ENCODE measurements around the gene KHK. TPM values are rescaled to one million over a fixed set of nuclear protein-coding genes. Genes with fewer than 3 reads are reported as not detected.
"Not testable (repeated sequence)": the region's sequence is repeated elsewhere in the genome, so short reads cannot be mapped to it uniquely, and the experiment has no call there.

The KHK gene
- total and polyA plus RNA-seq, 2 experiments from 2014 or later: 0.51 TPM; not detected in 1

DNA sequence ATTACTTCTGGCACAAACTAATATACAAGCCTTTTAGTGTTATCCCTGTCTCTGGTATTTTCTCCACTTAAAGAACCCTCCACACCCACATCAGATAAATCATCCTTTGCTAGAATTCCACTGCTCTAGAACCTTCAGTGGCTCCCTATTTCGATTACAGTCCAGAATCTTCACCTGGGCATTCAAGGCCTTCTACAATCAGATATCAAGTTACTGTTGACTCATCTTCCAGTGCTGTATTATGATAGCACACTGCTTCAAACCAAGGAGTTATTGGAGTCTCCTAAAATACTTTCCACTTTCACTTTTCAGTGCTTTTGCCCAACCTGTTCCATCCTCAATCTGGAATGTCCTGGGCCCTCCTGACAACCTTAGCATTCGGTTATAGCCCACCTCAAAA is 28.9 kb downstream of the KHK start:
- WGBS, 2 experiments (ENCODE audit: low coverage in 1 of 2, low lambda C conversion rate in 2 of 2, missing lambda C conversion rate in 2 of 2): 56 to 62% methylated on average over 2 of the region's 2 CpGs
- Histone ChIP-seq H3K79me2 (ENCODE audit: insufficient read depth) (no peaks in the 10 kb centered on the region), H3K9me2 (ENCODE audit: insufficient read depth) (no peaks in the 10 kb centered on the region), H3K27ac (no peak overlapping the region), H4K20me1 (ENCODE audit: insufficient read depth) (no peaks in the 10 kb centered on the region), H3K27me3 (replicated peaks; ENCODE audit: insufficient read depth) (peaks cover 2% of the 10 kb centered on the region; the same call in 1 of the 2 replicates), H3K4me3 (no peak overlapping the region), H3K9ac (no peak overlapping the region), H3K36me3 (ENCODE audit: low read depth) (no peaks in the 10 kb centered on the region), H2AFZ (no peak overlapping the region), H3K4me2 (ENCODE audit: unreplicated experiment) (no peak overlapping the region), H3K4me1 (ENCODE audit: insufficient read depth) (no peaks in the 10 kb centered on the region), H3K9me3 (ENCODE audit: low read depth) (no peaks in the 10 kb centered on the region), H3F3A (ENCODE audit: insufficient read depth) (no peaks in the 10 kb centered on the region)
- no peak for DNase-seq
- TF ChIP-seq EZH2 (IDR thresholded peaks at IDR 0.05; ENCODE audit: insufficient read depth, poor library complexity, severe bottlenecking) (no peak), EZH2phosphoT487 (IDR thresholded peaks at IDR 0.05; ENCODE audit: insufficient read depth, low read depth) (no peak)
- in situ Hi-C loops (cut with MboI): no loop called here

DNA sequence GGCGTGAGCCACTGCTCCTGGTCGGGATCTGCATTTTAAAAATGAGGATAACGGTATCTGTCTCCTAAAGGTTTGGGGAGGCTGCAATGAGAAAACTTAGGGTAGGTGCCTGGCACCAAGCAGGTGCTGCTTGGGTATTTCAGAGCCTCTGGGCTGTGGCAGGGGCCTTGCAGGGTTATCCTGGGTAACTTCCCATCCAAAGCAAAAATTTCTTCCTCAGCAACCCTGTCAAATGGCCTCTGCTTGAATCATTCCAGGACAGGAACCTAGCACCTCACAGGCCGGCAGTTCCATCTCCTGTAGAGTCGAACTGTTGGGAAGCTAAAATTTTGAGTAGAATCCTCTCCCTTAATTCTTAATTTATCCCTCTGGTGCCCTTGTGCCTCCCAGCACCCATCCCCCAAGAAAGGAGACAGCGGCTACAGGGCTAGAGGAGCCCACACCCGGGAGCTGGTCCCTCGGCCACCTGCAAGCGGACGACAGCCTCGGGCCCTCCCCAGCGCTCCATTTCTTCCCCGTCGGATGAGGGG is 31.5 kb downstream of the KHK start:
- Histone ChIP-seq H3K9ac (peak overlapping the region; percentile 68), H3K4me3 (peak overlapping the region; percentile 70), H3F3A (ENCODE audit: insufficient read depth) (no peaks in the 10 kb centered on the region), H4K20me1 (ENCODE audit: insufficient read depth) (no peaks in the 10 kb centered on the region), H2AFZ (peak overlapping the region; percentile 74), H3K9me2 (ENCODE audit: insufficient read depth) (no peaks in the 10 kb centered on the region), H3K4me1 (ENCODE audit: insufficient read depth) (no peaks in the 10 kb centered on the region), H3K79me2 (ENCODE audit: insufficient read depth) (no peaks in the 10 kb centered on the region), H3K27ac (no peak overlapping the region), H3K4me2 (ENCODE audit: unreplicated experiment) (peak overlapping the region; percentile 74), H3K36me3 (ENCODE audit: low read depth) (no peaks in the 10 kb centered on the region), H3K9me3 (ENCODE audit: low read depth) (no peaks in the 10 kb centered on the region), H3K27me3 (replicated peaks; ENCODE audit: insufficient read depth) (peaks cover 17% of the 10 kb centered on the region)
- in situ Hi-C loops (cut with MboI): no loop called here
- TF ChIP-seq EZH2phosphoT487 (IDR thresholded peaks at IDR 0.05; ENCODE audit: insufficient read depth, low read depth): no peak
- no peak for TF ChIP-seq EZH2 (IDR thresholded peaks at IDR 0.05; ENCODE audit: insufficient read depth, poor library complexity, severe bottlenecking)
- WGBS, 2 experiments (ENCODE audit: low coverage in 1 of 2, low lambda C conversion rate in 2 of 2, missing lambda C conversion rate in 2 of 2): 27 to 28% methylated on average over 14 of the region's 14 CpGs
- DNase-seq: peak; percentile 23

DNA sequence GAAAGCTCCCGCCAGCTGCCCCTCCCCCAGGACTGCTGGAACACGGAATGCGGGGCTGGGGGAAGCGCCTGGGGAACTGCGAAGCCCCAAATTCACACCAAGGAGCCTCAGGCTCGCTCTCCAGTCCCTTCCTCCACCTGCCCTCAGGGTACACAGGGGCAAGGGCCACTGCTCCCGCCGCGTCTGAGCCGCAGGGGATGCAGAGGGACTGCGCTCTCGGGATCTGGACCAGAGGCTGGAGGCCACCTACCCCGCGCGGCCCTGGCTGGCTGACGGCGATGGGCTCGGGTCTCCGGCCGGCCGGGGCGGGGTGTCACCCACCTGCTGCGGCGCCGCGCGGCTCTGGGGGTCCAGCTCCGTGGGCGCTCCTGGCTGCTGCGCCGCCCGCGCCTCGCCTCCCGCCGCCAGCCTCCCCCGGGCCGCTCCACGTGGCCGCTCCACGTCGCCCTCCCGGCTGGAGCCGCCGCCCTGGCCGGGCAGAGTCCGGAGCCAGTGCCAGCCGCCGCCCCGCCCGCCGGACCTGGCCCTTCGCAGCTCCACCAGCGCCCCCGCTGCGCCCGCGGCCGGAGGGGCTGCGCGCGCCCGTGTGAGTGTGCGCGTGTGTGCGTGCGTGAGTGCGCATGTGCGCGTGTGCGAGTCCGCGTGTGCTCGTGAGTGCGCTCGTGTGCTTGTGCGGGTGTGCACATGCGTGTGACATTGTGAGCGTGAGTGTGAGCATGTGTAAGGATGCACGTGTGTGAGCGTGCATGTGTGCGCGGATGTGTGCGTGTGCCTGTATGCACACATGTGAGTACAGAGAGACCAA is 32.2 kb downstream of the KHK start, which contains the start of gene CGREF1:
Gene CGREF1, minus strand, starts transcription at position 604 of the 805 bp plus-strand sequence. CDS start 14,762 bp downstream, outside the sequence.
- TF ChIP-seq EZH2phosphoT487 (IDR thresholded peaks at IDR 0.05; ENCODE audit: insufficient read depth, low read depth): no peak
- no peak for TF ChIP-seq EZH2 (IDR thresholded peaks at IDR 0.05; ENCODE audit: insufficient read depth, poor library complexity, severe bottlenecking)
- Histone ChIP-seq H2AFZ (peak within 1 kb of the TSS; percentile 74), H3K36me3 (ENCODE audit: low read depth) (no peaks in the 10 kb centered on the region), H3K9me2 (ENCODE audit: insufficient read depth) (no peaks in the 10 kb centered on the region), H3K4me2 (ENCODE audit: unreplicated experiment) (peak within 1 kb of the TSS; percentile 74), H3F3A (ENCODE audit: insufficient read depth) (no peaks in the 10 kb centered on the region), H3K9me3 (ENCODE audit: low read depth) (no peaks in the 10 kb centered on the region), H3K79me2 (ENCODE audit: insufficient read depth) (no peaks in the 10 kb centered on the region), H4K20me1 (ENCODE audit: insufficient read depth) (no peaks in the 10 kb centered on the region), H3K27me3 (replicated peaks; ENCODE audit: insufficient read depth) (peaks cover 17% of the 10 kb centered on the region), H3K4me1 (ENCODE audit: insufficient read depth) (no peaks in the 10 kb centered on the region), H3K4me3 (peak within 1 kb of the TSS; percentile 70), H3K9ac (peak within 1 kb of the TSS; percentile 68), H3K27ac (no peak within 1 kb of the TSS)
- 2 to 4% methylated on average over 51 to 56 of the region's 84 CpGs for WGBS, 2 experiments (ENCODE audit: low coverage in 1 of 2, low lambda C conversion rate in 2 of 2, missing lambda C conversion rate in 2 of 2)
- in situ Hi-C loops (cut with MboI): no loop called here
- peak; percentile 58 for DNase-seq

DNA sequence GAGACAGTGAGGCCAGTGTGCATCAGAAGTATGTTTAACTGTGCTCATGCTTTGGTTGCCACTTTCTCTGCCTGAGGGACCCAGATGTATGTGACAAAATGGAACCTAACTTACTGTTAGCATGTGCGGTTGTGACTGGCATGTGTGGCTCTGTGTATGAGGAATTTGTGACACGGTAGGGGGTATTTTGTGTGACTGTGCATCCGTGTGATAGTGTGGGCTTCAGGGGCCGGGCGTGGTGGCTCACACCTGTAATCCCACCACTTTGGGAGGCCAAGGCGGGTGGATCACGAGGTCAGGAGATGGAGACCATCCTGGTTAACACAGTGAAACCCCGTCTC is 32.7 kb downstream of the KHK start:
- DNase-seq; in situ Hi-C loops (cut with MboI); H3K27ac ChIP-seq; H3K36me3 ChIP-seq (ENCODE audit: low read depth); H3F3A ChIP-seq (ENCODE audit: insufficient read depth); H4K20me1 ChIP-seq (ENCODE audit: insufficient read depth); H3K79me2 ChIP-seq (ENCODE audit: insufficient read depth); H3K9me3 ChIP-seq (ENCODE audit: low read depth); H3K4me1 ChIP-seq (ENCODE audit: insufficient read depth); H3K9me2 ChIP-seq (ENCODE audit: insufficient read depth): not testable (repeated sequence)
- Histone ChIP-seq H2AFZ (peak overlapping the region; percentile 74), H3K4me3 (peak overlapping the region; percentile 70), H3K4me2 (ENCODE audit: unreplicated experiment) (peak overlapping the region; percentile 74), H3K27me3 (replicated peaks; ENCODE audit: insufficient read depth) (peaks cover 17% of the 10 kb centered on the region), H3K9ac (peak overlapping the region; percentile 68)
- 72% methylated on average over 8 of the region's 8 CpGs for whole genome bisulfite sequencing, 2 experiments (ENCODE audit: low coverage in 1 of 2, low lambda C conversion rate in 2 of 2, missing lambda C conversion rate in 2 of 2)
